ENCODE results near the gene RBBP8NL. TPM values are rescaled to one million over a fixed set of nuclear protein-coding genes. Genes with fewer than 3 reads are reported as not detected.

The RBBP8NL gene
- total RNA-seq, 1 experiment from 2014 or later, result 1.5 TPM

- CTCF ChIA-PET, result no interaction called here
- TF ChIP-seq ATF6 (CRISPR knock-in tag; IDR thresholded peaks at IDR 0.05) (0 out of 2 replicates have a peak, but pooled peaks have one; percentile 27), SP1 (CRISPR knock-in tag; conservative IDR thresholded peaks at IDR 0.05) (peak; percentile 87), ATF3 (CRISPR knock-in tag; conservative IDR thresholded peaks at IDR 0.05) (no peak), ESRRA (CRISPR knock-in tag; IDR thresholded peaks at IDR 0.05; ENCODE audit: borderline replicate concordance) (peak; percentile 56; the same call in 1 of the 2 replicates), HMGXB4 (CRISPR knock-in tag; IDR thresholded peaks at IDR 0.05) (0 out of 2 replicates have a peak, but pooled peaks have one; percentile 52), NFYB (CRISPR knock-in tag; conservative IDR thresholded peaks at IDR 0.05; ENCODE audit: low read depth) (peak; percentile 76), GRHL2 (CRISPR knock-in tag; IDR thresholded peaks at IDR 0.05; ENCODE audit: insufficient replicate concordance, severe bottlenecking) (no peak), GTF2I (CRISPR knock-in tag; conservative IDR thresholded peaks at IDR 0.05) (peak; percentile 70; the same call in 1 of the 2 replicates), FOXK1 (CRISPR knock-in tag; IDR thresholded peaks at IDR 0.05) (0 out of 2 replicates have a peak, but pooled peaks have one; percentile 40), ZNF416 (CRISPR knock-in tag; IDR thresholded peaks at IDR 0.05) (0 out of 2 replicates have a peak, but pooled peaks have one; percentile 43), MAX (CRISPR knock-in tag; IDR thresholded peaks at IDR 0.05) (peak; percentile 55; the same call in 1 of the 2 replicates), TP53 (CRISPR knock-in tag; IDR thresholded peaks at IDR 0.05) (peak; percentile 53; the same call in 1 of the 2 replicates), E2F5 (CRISPR knock-in tag; IDR thresholded peaks at IDR 0.05) (peak; percentile 95), GABPB1 (CRISPR knock-in tag; IDR thresholded peaks at IDR 0.05) (peak; percentile 48; the same call in 1 of the 2 replicates), ETV6 (CRISPR knock-in tag; IDR thresholded peaks at IDR 0.05) (peak; percentile 76), NR3C1 (CRISPR knock-in tag; conservative IDR thresholded peaks at IDR 0.05; ENCODE audit: low read depth) (no peak), NFATC4 (CRISPR knock-in tag; IDR thresholded peaks at IDR 0.05) (no peak), FOXP4 (CRISPR knock-in tag; IDR thresholded peaks at IDR 0.05) (0 out of 2 replicates have a peak, but pooled peaks have one; percentile 45)
- Mint-ChIP-seq H3K4me1 (peaks cover 9% of the 10 kb centered on the region), H3K36me3 (no peaks in the 10 kb centered on the region), H3K9me3 (no peaks in the 10 kb centered on the region), H3K27me3 (ENCODE audit: low read depth) (peaks cover 5% of the 10 kb centered on the region), H3K4me3 (peak within 1 kb of the TSS; percentile 67), H3K27ac (no peak within 1 kb of the TSS)
- ATAC-seq, result peak; percentile 81
- POLR2A ChIA-PET, result no interaction called here
- peak; percentile 93 for DNase-seq (ENCODE audit: low spot score)
Observed at GRCh38 chr20:62407221-62407992, 19.9 kb downstream of the RBBP8NL start, which contains the start of gene CABLES2. CABLES2 (minus strand) TSS chr20:62407285; CDS start chr20:62407276, 9 bp downstream.

All from WTC11 (cell line).